Motor neuron (in vitro differentiated cells): ENCODE results near the gene SYT15B. TPM values are rescaled to one million over a fixed set of nuclear protein-coding genes. Genes with fewer than 3 reads are reported as not detected.
"Not testable (repeated sequence)": the region's sequence is repeated elsewhere in the genome, so short reads cannot be mapped to it uniquely, and the experiment has no call there.

Experiments
- ATAC-seq, 8 experiments: fragments of 200-7000 bp; cut with Tn5 transposase; replicated peaks in 6 of 8; 2 replicates each; pipeline ENCODE4 v1.8.0; 2021; ENCODE audit warnings: mild to moderate bottlenecking in 8 of 8, moderate library complexity in 8 of 8
- H3K27ac ChIP-seq, 2 donors: fragments of 250-450 bp; sonication (Bioruptor Pico); 2 replicates each; pipeline ENCODE4 v1.9.0; 2021; ENCODE audit warnings: antibody characterized with exemption in 2 of 2, mild to moderate bottlenecking in 2 of 2, moderate library complexity in 1 of 2
- H3K4me1 ChIP-seq, 2 donors: fragments of 250-450 bp; sonication (Bioruptor Pico); replicated peaks in 1 of 2; 2 replicates each; pipeline ENCODE4 v1.6.1; 2021; ENCODE audit warnings: antibody characterized with exemption in 2 of 2, mild to moderate bottlenecking in 2 of 2, moderate library complexity in 1 of 2
- H3K4me3 ChIP-seq, 5 donors: fragments of 250-450 bp; sonication (Bioruptor Pico); 2 replicates each; pipeline ENCODE4 v1.9.0; 2021; ENCODE audit warnings: antibody characterized with exemption in 5 of 5, mild to moderate bottlenecking in 5 of 5, moderate library complexity in 4 of 5
- WGBS, 10 experiments: fragments of 450-650 bp; shearing (Covaris generic); methylation state at CpG; one replicate each; pipeline ENCODE4 v1.0.0; 2022; 5-methylcytosine and 5-hydroxymethylcytosine counted together
- in situ Hi-C, 9 experiments: fragments of 400-800 bp; cut with MboI; loops; one replicate each; pipeline ENCODE4 v1.15.0; 2021; ENCODE audit warnings: low sequenced_read_pairs in 9 of 9, low pct_unique_long_range_greater_than_20kb in 2 of 9; ENCODE audit not compliant: unreplicated experiment in 9 of 9
- total RNA-seq, 8 experiments: library from RNA; unstranded; fragments of 300-600 nt; gene quantifications; 2 replicates each; pipeline versions ENCODE4 v1.2.3 to v1.2.4, GENCODE V29; 2022

Gene SYT15B
- total RNA-seq, 8 experiments from 2014 or later, result 0.18 to 2.4 (median 0.46) TPM; not detected in 1

GRCh38 chr10:47751821-47752220, 11.6 kb downstream of the SYT15B start:
- peak in 2 of 8 experiments; percentile 10 to 21 for ATAC-seq
- H3K4me1 ChIP-seq, in situ Hi-C loops, H3K27ac ChIP-seq, H3K4me3 ChIP-seq: not testable (repeated sequence)
- no CpG with 5 or more reads among the region's 3 CpGs for whole genome bisulfite sequencing, 10 experiments

- H3K27ac ChIP-seq, in situ Hi-C loops, ATAC-seq, H3K4me1 ChIP-seq, H3K4me3 ChIP-seq: not testable (repeated sequence)
- no CpG with 5 or more reads among the region's 8 CpGs for WGBS, 10 experiments
Observed at GRCh38 chr10:47750360-47750759, 13.0 kb downstream of the SYT15B start.

GRCh38 chr10:47746780-47747376, 16.5 kb downstream of the SYT15B start:
- peak in 1 of 8 experiments; percentile 18 for ATAC-seq
- H3K4me3 ChIP-seq, H3K4me1 ChIP-seq, in situ Hi-C loops, H3K27ac ChIP-seq: not testable (repeated sequence)
- no CpG with 5 or more reads among the region's 4 CpGs for WGBS, 10 experiments

DNA sequence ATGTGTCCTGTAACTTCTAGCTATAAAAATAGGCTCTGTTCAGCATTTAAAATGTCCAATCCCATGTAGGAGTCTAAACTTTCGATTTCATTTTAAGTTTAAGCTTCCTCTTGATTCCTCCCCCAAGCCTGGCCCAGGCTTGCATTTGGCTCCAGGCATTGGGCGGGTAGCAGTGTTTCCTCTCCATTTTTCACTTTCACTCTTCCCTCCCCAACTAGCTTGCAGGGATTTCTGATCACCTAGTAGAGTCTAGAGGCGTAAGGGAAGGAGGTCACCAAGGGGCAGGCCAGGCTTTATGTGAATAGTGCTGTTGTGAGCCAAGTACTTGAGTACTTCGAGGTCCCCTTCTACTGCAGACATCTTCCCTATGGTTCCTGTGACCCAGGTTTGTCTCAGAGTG, 18.5 kb downstream of the SYT15B start:
- H3K4me3 ChIP-seq, H3K27ac ChIP-seq, in situ Hi-C loops, H3K4me1 ChIP-seq: not testable (repeated sequence)
- ATAC-seq, result peak in 3 of 8 experiments; percentile 13 to 61 (median 43)
- WGBS, 10 experiments, result no CpG with 5 or more reads among the region's 4 CpGs

GRCh38 chr10:47743611-47744550, 19.5 kb downstream of the SYT15B start:
- peak overlapping the region in 3 of 5 donors; percentile 18 to 33 (median 18) for H3K4me3 ChIP-seq
- in situ Hi-C loops, H3K27ac ChIP-seq, H3K4me1 ChIP-seq: not testable (repeated sequence)
- WGBS, 10 experiments, result no CpG with 5 or more reads among the region's 48 CpGs
- ATAC-seq, result peak; percentile 67 to 98 (median 93)

DNA sequence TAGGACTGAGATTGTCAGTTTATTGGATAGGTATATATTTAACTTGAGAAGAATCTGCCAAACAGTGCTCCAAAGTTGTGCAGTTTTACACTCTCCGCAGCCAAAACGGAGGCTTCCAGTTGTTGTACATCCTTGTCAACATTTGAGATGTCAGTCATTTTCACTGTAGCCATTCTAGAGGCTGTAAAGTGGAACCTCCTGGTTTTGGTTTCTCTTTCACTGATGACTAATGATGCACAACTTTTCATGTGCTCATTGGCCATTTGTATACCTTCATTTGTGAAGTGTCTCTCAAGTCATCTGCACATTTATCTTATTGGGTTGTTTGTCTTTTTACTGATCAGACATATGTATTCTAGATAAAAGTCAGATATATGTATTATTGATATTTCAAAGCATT, 22.5 kb downstream of the SYT15B start:
- ATAC-seq, result peak in 2 of 8 experiments; percentile 2 to 5
- in situ Hi-C loops, result not testable (repeated sequence)

GRCh38 chr10:47730911-47731310, 32.5 kb downstream of the SYT15B start:
- H3K4me3 ChIP-seq, ATAC-seq, in situ Hi-C loops, H3K4me1 ChIP-seq, H3K27ac ChIP-seq: not testable (repeated sequence)
- no CpG with 5 or more reads among the region's 5 CpGs for WGBS, 10 experiments

More for the DNA sequence above, 22.5 kb downstream of the SYT15B start:
- H3K27ac ChIP-seq, H3K4me1 ChIP-seq, H3K4me3 ChIP-seq: not testable (repeated sequence)
- WGBS, 10 experiments, result no CpG with 5 or more reads among the region's 2 CpGs

DNA sequence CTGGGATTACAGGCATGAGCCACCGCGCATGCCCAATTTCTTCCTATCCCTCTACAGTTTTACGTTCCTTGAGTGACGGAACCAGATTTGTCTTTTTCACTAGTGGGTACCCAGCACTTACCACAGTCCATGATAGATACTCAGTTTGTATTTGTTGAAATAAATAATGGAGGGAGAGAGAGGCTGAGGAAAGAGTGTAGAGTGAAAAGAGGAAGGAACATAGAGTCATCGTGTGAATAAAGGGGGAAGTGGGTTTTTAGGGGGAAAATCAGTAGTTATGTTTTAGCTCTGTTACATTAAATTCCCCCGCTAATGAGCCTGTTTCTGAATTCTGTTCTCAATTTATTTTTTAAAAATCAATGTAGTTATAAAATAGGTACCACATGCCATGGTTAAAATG, 37.7 kb downstream of the SYT15B start:
- no CpG with 5 or more reads among the region's 6 CpGs for WGBS, 10 experiments
- in situ Hi-C loops, H3K27ac ChIP-seq, H3K4me1 ChIP-seq, ATAC-seq, H3K4me3 ChIP-seq: not testable (repeated sequence)

DNA sequence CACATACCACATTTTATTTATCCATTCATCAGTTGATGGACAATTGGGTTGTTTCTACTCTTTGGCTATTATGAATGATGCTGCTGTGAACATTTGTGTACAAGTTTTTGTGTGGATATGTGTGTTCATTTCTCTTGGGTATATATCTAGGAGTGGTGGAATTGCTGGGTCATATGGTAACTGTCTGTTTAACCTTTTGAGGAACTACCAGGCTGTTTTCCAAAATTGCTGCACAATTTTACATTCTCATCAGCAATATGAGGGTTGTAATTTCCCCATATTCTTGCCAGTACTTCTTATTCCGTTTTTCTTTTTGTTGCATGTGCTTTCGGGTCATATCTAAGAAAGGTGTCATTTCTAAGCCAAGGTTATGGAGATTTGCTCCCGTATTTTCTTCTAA, 38.3 kb downstream of the SYT15B start:
- ATAC-seq, H3K4me1 ChIP-seq, in situ Hi-C loops, H3K27ac ChIP-seq, H3K4me3 ChIP-seq: not testable (repeated sequence)
- WGBS, 10 experiments, result no CpG with 5 or more reads among the region's 3 CpGs

GRCh38 chr10:47724119-47724518, 39.3 kb downstream of the SYT15B start:
- ATAC-seq, result peak in 2 of 8 experiments; percentile 80 to 98
- H3K27ac ChIP-seq, in situ Hi-C loops, H3K4me1 ChIP-seq, H3K4me3 ChIP-seq: not testable (repeated sequence)
- WGBS, 10 experiments, result 92% methylated on average over 2 of the region's 6 CpGs; no CpG with 5 or more reads in 9 of the 10 experiments

- H3K27ac ChIP-seq, H3K4me1 ChIP-seq, H3K4me3 ChIP-seq, ATAC-seq, in situ Hi-C loops: not testable (repeated sequence)
- WGBS, 10 experiments, result no CpG with 5 or more reads among the region's 3 CpGs
Observed at GRCh38 chr10:47723362-47723761, 40.0 kb downstream of the SYT15B start.

- H3K27ac ChIP-seq, in situ Hi-C loops, H3K4me3 ChIP-seq, H3K4me1 ChIP-seq, ATAC-seq: not testable (repeated sequence)
- no CpG with 5 or more reads among the region's 8 CpGs for WGBS, 10 experiments
Observed at GRCh38 chr10:47717011-47717769, 46.2 kb downstream of the SYT15B start.
